ENCODE results near the gene HHIPL1.

DNA sequence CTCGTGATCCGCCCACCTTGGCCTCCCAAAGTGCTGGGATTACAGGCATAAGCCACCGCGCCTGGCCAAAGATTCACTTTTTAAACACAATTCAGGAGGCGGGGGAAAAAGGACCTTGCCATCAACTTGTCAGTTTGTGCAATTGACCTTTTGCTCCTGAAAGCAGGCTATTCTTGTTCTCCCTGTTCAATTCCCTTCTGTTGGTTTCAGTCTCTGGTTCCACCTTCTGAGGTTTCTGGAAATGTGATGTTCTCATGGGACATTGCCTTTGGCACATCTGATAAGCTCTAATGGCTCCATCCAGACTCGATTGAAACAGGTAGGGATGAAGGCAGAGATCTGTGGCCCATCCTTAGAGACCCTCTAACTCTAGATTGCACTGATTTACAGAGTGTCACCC, 23.0 kb upstream of the HHIPL1 start:
- no peak for TF ChIP-seq POLR2A (IDR thresholded peaks at IDR 0.05; ENCODE audit: low read length)
- TF ChIP-seq GATA1 (IDR thresholded peaks at IDR 0.05; ENCODE audit: low read depth, low read length) = no peak

Data from erythroblast (primary cell).